GM21717 (cell line): ENCODE data around the gene RIMS4.

Experiments
- ATAC-seq: cut with Tn5 transposase; IDR thresholded peaks from one replicate; pipeline ENCODE4 v1.9.1; 2021; ENCODE audit warnings: mild to moderate bottlenecking, moderate library complexity; ENCODE audit not compliant: unreplicated experiment

The RIMS4 gene

GRCh38 chr20:44743916-44744655, 66.3 kb downstream of the RIMS4 start:
- ATAC-seq: no peak

DNA sequence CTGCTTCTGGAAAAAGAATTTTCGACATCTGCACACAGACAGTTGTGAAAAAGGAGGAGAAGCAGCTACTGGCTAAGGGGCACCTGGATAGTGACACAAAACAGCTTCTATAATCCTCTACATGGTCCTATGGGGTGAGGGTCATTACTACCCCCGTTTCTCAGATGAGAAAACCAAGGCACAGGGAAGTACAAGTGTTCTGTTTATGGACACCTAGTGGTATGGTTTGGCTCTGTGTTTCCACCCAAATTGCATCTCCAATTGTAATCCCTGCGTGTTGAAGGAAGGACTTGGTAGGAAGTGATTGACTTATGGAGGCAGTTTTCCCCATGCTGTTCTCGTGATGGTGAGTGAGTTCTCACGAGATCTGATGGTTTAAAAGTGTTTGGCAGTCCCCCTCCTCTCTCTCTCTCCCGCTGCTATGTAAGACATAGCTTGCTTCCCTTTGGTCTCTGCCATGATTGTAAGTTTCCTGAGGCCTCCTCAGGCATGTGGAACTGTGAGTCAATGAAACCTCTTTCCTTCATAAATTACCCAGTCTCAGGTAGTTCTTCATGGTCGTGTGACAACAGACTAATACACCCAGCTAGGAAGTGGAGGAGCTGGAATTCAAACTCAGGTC, 67.2 kb downstream of the RIMS4 start:
- no peak for ATAC-seq

DNA sequence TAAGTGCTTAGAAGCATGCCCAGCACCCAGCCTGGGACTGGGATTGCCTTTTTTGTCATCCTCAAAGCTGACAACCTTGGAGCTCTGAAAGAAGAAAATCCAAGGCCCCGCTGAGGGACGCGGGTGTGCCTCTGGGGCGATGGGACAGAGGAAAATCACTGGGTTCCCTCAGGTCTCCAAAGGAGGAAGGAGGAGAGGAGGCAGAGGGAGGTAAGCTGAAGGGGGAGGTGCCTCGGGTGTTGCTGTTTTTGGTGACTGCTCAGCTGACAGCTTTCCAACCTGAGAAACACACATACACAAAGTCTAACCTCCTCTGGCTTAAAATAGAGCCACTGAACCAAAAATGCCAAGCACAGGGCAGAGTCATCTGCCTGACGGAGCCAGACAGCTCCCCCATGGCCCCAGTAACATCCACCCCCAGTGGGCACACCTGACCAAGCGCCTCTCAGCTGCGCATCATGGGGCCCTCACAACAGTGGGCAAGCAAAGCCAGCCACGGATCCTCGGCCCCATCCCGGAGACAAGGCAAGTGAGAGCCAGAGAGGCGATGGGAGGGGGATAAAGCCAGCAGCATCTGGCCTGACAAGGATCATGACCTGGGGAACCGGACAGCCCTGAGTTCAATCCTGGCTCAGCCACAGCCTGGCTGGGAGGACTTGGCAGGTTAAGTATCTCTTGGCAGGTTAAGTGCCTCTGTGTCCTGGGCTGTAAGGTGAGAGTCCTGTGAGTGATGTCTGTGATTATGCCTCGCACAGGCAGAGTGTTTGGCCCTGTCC, 67.9 kb downstream of the RIMS4 start:
- ATAC-seq: no peak

GRCh38 chr20:44739942-44740341, 70.4 kb downstream of the RIMS4 start:
- no peak for ATAC-seq

- no peak for ATAC-seq
Observed at GRCh38 chr20:44738813-44739477, 71.4 kb downstream of the RIMS4 start.

DNA sequence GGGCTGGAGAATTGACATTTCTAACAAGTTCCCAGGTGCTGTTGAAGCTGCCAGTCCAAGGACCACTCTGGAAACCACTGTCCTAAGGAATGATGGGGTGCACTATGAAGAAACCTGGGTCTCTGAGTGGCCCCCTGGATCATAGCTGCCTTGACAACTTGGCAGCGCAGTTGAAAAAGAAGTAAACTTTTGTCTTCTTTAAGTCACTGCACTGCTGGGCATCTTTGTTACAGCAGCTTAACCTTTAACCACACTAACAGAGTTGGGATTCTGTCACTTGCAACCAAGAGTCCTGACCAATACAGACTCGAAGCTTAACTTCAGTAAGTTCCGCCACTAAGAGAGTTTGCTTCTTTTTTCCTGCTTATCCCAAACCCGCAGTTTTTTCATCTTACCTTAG, 73.2 kb downstream of the RIMS4 start:
- no peak for ATAC-seq

GRCh38 chr20:44736170-44737021, 74.0 kb downstream of the RIMS4 start:
- ATAC-seq: no peak

- no peak for ATAC-seq
Observed at GRCh38 chr20:44735816-44736169, 74.6 kb downstream of the RIMS4 start.

DNA sequence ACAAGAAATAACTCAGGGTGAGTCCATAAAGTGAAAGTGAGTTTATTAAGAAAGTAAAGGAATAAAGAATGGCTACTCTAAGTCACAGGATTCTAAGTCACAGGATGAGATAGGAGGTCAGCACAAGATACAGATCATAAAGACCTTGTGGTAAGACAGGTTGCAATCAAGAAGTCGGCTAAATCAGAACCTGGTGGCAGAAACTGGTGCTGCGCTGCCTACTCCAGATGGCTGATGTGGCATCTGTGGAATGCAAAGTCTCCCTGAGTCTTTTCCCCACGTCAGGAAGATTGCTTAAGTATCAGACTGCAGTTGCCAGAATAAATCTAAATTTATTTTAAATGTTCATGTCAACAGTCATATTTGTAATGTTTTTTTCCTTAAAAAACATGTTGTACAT, 75.4 kb downstream of the RIMS4 start:
- ATAC-seq: no peak

GRCh38 chr20:44733341-44734069, 76.8 kb downstream of the RIMS4 start:
- no peak for ATAC-seq

GRCh38 chr20:44732327-44732726, 78.0 kb downstream of the RIMS4 start:
- no peak for ATAC-seq

DNA sequence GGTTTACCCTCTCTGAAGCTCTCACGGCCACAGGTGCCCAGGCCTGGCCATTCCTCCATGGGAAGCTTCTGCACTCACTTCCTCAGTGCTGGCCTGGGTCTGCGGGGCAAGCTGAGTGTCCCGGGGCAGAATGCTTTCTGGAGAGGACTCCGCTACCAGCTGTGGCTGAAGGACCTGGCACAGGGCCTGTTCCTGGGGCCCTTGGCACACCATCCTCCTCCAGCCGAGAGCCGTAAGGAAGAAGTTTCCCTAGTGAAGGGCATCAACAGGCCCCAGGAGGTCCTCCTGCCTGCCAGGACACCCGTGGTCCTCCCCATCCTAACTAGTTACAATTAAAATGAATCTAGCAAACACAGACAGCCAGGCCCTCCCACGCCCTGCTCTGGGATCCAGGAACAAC, 78.7 kb downstream of the RIMS4 start:
- ATAC-seq: no peak

- no peak for ATAC-seq
Observed at GRCh38 chr20:44730441-44730840, 79.9 kb downstream of the RIMS4 start.

- ATAC-seq: no peak
Observed at GRCh38 chr20:44728801-44729443, 81.4 kb downstream of the RIMS4 start.

- no peak for ATAC-seq
Observed at GRCh38 chr20:44727651-44728050, 82.7 kb downstream of the RIMS4 start.

DNA sequence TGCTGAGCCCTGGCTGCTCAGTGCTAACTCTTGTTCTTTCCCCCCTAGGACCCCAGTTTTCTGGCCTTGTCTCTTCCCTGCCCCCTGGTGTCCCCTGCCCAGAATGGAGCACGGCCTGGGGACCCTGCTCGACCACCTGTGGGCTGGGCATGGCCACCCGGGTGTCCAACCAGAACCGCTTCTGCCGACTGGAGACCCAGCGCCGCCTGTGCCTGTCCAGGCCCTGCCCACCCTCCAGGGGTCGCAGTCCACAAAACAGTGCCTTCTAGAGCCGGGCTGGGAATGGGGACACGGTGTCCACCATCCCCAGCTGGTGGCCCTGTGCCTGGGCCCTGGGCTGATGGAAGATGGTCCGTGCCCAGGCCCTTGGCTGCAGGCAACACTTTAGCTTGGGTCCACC, 83.3 kb downstream of the RIMS4 start:
- ATAC-seq: no peak

DNA sequence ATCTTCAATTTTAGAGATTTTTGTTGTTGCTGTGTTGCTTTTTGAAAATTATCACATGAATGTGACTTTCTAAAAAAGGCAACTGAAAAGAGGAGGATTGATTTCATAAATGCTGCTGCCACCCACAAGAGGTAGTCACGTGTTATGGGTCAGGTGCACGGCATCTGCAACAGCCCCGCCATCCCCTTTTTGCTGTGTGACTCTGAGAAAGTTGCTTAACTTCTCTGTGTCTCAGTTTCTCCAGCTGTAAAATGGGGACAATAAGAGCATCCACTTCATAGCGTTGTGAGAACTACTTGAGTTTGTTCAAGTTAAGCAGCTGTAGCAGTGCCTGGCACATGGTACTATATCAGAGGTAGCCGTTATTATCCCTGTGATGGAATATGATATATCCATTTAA, 84.5 kb downstream of the RIMS4 start:
- ATAC-seq: no peak

DNA sequence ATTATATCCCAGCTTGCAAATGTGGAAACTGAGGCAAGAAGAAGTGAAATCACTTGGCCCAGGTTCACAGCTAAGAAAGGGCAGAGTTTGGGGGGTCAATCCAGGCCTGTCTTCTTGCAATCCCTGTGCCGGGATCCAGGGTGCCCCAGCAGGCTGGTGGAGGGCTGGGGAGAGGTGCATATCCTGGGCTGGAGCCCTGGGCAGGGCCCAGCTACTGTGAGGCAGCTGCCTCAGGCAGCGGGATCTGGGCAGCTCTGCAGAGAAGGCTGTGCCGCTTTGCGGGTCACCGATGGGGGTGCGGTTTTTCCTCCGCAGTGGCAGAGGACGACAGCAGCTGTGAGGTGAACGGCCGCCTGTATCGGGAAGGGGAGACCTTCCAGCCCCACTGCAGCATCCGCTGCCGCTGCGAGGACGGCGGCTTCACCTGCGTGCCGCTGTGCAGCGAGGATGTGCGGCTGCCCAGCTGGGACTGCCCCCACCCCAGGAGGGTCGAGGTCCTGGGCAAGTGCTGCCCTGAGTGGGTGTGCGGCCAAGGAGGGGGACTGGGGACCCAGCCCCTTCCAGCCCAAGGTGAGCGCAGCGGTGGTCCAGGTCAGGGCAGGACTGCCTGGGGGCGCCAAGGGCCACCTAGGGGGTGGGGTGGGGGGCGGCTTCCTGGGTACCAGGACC, 85.8 kb downstream of the RIMS4 start:
- no peak for ATAC-seq

DNA sequence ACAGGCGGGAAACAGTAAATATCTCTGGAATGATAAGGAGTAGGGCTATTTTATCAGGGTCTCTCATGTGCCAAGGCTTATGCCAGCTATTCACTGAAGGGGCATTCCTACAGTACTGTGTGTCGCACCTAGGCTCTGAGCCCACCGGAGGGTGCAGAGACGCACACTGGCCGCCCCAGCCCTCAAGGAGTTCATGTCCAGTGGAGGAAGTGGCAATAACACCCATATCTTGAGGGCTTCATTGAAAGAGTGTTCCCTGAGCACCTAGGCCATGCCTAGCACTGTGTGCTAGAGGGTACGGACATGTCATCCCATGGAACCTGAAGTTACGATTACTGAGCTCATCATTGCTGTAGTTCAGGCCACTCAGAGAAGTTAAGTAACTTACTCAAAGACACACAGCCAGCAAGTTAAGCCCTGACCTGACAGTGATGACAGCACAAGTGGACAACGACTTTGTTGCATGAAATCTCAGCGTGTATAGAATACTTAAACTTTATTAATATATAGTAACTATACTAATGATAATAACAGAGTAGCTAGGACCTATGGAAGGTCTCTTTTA, 86.5 kb downstream of the RIMS4 start:
- no peak for ATAC-seq
